Cardiac fibroblast (primary cell): Measurements from ENCODE around the gene UBE2B.

Experiments
- DNase-seq, 2 donors: peaks; one replicate each; pipeline versions ENCODE4 v3.0.0 to v3.0.0-alpha.2; 2010; ENCODE audit warnings: low read depth in 2 of 2
- H3K4me3 ChIP-seq, 2 donors: replicated peaks in 1 of 2; 1 replicate in 1 of 2; 2 replicates in 1 of 2; pipeline ENCODE4 v1.5.1; 2011; ENCODE audit warnings: low read depth in 2 of 2, low read length in 2 of 2, mild to moderate bottlenecking in 2 of 2, moderate library complexity in 1 of 2
- CTCF ChIP-seq: IDR thresholded peaks from one replicate; pipeline ENCODE4 v1.5.1; 2011; ENCODE audit warnings: low read depth, mild to moderate bottlenecking, low read length, inconsistent platforms

The UBE2B gene

DNA sequence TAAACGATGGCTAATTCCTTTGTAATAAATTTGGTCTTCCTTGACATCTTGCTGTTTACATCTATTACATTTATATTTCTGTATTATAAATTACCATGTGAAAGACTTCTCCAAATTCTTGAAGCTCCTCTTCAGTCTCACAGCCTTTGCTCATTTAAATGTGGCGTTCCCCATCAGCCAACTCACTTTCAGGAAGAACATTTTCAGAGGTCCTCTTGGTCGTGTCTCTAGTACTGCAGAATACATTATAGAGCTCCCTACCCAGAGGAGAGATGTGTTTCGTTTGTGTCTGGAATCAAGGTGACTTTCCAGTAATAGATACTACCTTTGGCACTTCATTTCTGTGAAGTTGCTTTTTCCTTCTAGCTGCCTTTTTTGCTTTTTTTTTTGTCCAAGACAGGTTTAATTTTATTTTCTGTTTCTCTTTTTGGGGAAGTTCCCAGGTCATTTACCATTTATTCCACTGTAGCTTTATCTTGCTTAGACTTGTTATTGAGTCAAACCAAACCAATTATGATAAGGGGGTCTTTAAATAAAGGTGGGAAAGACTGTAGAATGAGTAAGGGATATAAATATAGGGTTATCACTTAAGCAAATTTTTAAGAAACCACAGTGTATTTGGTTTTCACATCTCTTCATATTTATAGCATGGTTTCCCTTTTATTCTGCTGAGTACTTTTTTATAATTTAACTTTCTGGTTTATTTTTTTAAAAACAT is 12.8 kb downstream of the UBE2B start:
- TF ChIP-seq CTCF: no peak
- H3K4me3 ChIP-seq: no peak overlapping the region

DNA sequence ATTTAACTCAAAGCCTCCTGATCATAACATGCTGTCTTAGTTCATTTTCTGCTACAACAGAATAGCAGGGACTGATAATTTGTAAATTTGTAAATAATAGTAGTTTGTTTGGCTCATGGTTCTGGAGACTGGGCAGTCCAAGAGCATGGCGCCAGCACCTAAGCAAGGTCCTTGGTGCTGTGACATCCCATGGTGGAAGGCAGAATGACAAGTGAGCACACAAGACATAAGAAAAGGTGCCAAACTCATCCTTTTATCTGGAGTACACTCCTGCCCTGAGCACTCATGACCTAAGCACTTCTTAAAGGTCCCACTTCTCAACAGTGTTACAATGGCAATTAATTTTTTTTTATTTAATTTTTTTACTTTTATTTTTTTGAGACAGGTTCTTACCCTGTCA is 16.1 kb downstream of the UBE2B start:
- no peak for TF ChIP-seq CTCF
- H3K4me3 ChIP-seq: no peak overlapping the region
- DNase-seq: no peak

More for the DNA sequence above, 12.8 kb downstream of the UBE2B start:
- no peak for DNase-seq

DNA sequence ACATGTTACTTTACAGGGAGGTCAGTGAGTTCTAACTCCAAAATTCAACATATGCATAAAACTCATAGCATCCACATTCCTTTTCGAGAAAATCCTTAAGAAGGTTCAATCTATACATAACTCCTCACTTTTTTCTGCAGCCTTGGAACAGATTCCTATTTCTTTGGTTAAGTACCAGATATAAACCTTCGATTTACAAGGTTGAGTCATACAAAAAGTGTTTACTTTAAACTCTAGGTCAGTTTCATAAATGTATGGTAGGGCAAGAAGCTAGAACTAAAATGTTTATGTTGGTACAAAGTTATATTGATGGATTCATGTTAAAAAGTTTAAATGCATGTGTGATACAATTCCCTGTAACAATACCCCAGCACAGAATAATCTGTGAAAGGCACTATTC is 20.9 kb downstream of the UBE2B start:
- no peak overlapping the region for H3K4me3 ChIP-seq
- TF ChIP-seq CTCF: no peak

GRCh38 chr5:134394932-134395331 is 23.6 kb downstream of the UBE2B start:
- peak in 1 of 2 donors; percentile 23 for DNase-seq
- no peak for TF ChIP-seq CTCF
- H3K4me3 ChIP-seq: no peak overlapping the region

More for the DNA sequence above, 20.9 kb downstream of the UBE2B start:
- no peak for DNase-seq

DNA sequence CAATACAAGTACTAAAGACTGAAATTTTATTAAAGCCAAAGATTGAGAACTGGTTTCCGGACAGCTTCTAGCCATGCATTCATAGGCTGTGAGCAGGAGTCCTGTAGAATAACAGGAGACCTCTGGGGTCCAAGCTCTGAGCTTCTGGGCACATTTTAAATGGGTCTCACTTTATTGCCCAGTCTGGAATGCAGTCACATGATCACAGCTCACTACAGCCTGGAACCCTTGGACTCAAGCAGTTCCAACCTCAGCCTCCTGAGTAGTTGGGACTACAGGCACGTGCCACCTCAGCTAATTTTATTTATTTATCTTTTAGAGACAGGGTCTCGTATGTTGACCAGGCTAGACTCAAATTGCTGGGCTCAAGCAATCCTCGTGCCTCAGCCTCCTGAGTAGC is 24.9 kb downstream of the UBE2B start:
- H3K4me3 ChIP-seq: no peak overlapping the region
- no peak for TF ChIP-seq CTCF
- no peak for DNase-seq

DNA sequence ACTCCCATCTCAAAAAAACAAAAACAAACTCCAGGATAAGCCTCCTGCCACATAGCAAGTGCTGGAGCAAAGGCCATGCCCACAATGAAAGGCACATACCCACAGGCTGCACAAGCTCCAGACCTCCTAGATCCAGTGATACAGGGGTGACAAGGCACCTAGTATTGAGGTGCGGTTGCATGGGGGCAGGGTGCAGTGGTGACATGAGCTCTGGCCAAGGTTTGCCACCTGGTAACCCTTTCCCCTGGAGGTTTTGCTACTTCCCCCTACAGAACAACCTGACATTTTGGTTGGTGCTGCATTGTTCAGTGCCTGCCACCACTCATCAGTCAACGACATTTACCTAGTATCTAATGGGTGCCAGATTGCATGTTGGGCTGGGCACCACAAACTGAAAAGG is 25.8 kb downstream of the UBE2B start:
- no peak overlapping the region for H3K4me3 ChIP-seq
- no peak for TF ChIP-seq CTCF
- DNase-seq: no peak

GRCh38 chr5:134398609-134399155 is 27.3 kb downstream of the UBE2B start:
- no peak for DNase-seq
- H3K4me3 ChIP-seq: no peak overlapping the region
- TF ChIP-seq CTCF: no peak
